HepG2 (cell line): ENCODE results near the gene ZC3H8.

Experiments used
- EED ChIP-seq: sonication (generic); formaldehyde crosslinking; IDR thresholded peaks from 2 replicates; pipeline ENCODE4 v1.5.0; 2020; ENCODE audit warnings: mild to moderate bottlenecking, missing genetic modification reagents
- HOXA7 ChIP-seq: sonication (generic); formaldehyde crosslinking; IDR thresholded peaks from 2 replicates; pipeline ENCODE4 v1.8.1; 2022; ENCODE audit warnings: mild to moderate bottlenecking, missing genetic modification reagents, moderate library complexity
- KAT2B ChIP-seq: fragments of 150-350 bp; IDR thresholded peaks from 2 replicates; pipeline ENCODE4 v1.6.1; 2014; ENCODE audit warnings: low read depth, low read length, borderline replicate concordance
- MAFK ChIP-seq, 2 experiments: IDR thresholded peaks in 1 of 2; conservative IDR thresholded peaks in 1 of 2; 2 replicates each; pipeline ENCODE4 v1.6.1; 2011; ENCODE audit warnings: improper control_type of control experiment in 2 of 2, low read length in 2 of 2
- POLR2A ChIP-seq, 2 experiments: IDR thresholded peaks; 2 replicates each; pipeline ENCODE4 v1.6.1; 2011; ENCODE audit warnings: low read depth in 2 of 2, low read length in 2 of 2, mild to moderate bottlenecking in 1 of 2, moderate library complexity in 1 of 2; ENCODE audit not compliant: insufficient read depth in 1 of 2
- RFX5 ChIP-seq: IDR thresholded peaks from 2 replicates; pipeline ENCODE4 v1.6.1; 2011; ENCODE audit warnings: low read depth, low read length, improper control_type of control experiment
- SIN3B ChIP-seq: fragments of 150-350 bp; IDR thresholded peaks from 2 replicates; pipeline ENCODE4 v1.6.1; 2014; ENCODE audit warnings: low read length
- SUZ12 ChIP-seq: fragments of 150-350 bp; IDR thresholded peaks from 2 replicates; pipeline ENCODE4 v1.6.1; 2014; ENCODE audit warnings: low read depth, low read length
- TEAD2 ChIP-seq: sonication (generic); formaldehyde crosslinking; IDR thresholded peaks from 2 replicates; pipeline ENCODE4 v1.9.0; 2021; ENCODE audit warnings: missing genetic modification reagents
- ZNF232 ChIP-seq: sonication (generic); formaldehyde crosslinking; IDR thresholded peaks from 2 replicates; pipeline ENCODE4 v1.4.0; 2020; ENCODE audit warnings: missing genetic modification reagents, borderline replicate concordance

DNA sequence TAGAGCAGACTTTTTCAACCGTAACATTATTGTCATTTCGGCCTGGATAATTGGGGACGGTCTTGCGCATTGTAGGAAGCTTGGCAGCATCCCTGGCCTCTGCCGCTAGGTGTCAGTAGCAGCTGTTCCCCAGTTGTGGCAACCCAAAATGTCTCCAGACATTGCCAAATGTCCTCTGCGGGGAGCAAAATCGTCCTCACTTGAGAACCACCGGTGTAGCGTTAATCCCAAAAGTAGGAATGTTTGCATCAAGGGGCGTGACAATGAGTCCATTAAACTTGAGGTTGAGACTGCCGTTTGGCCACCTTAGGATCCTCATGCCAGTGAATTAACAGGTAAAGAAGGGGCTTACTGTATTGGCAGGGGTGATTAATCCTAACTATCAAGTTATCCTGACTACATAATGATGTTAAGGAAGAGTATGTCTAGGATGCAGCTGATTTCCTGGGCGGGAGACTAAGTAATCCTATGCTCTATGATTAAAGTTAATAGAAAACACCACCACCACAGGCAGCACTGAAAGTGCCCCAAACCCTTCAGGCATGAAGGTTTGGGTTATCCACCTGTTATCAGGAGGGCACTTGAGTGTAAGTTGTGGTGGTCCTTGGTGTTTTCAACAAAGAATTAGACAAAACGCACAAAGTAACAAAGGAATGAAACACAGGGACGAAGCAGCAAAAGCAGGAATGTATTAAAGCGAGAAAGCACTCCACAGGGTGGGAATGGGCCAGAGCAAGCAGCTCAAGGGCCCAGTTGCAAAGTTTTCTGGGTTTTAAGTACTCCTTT is 4.9 kb upstream of the ZC3H8 start:
- TF ChIP-seq EED (no peak), SUZ12 (no peak), RFX5 (no peak), KAT2B (no peak), MAFK (conservative IDR thresholded peaks at IDR 0.05 in 1 of 2, IDR thresholded peaks at IDR 0.05 in 1 of 2; ENCODE audit: low read length in 2 of 2) (no peak), HOXA7 (CRISPR knock-in tag) (no peak), POLR2A (IDR thresholded peaks at IDR 0.05; ENCODE audit: insufficient read depth in 1 of 2, low read depth in 2 of 2, low read length in 2 of 2) (no peak), SIN3B (no peak; the same call in 1 of the 2 replicates), TEAD2 (CRISPR knock-in tag) (no peak), ZNF232 (CRISPR knock-in tag) (peak; percentile 68; the same call in 1 of the 2 replicates)
